Astrocyte (in vitro differentiated cells and primary cell): ENCODE results near the gene ARNT2. TPM values are rescaled to one million over a fixed set of nuclear protein-coding genes. Genes with fewer than 3 reads are reported as not detected.

Experiments
- DNase-seq: peaks from one replicate; pipeline ENCODE4 v3.0.0-alpha.2; 2010; ENCODE audit warnings: low read depth
- FAIRE-seq: peaks from 2 replicates; lab custom pipeline; 2011; peaks lifted over from hg19 to GRCh38; lab: Jason Lieb, UNC
- H2AFZ ChIP-seq: 2 replicates; pipeline ENCODE4 v1.6.0; 2012; ENCODE audit warnings: low read depth, low read length, inconsistent platforms
- H3K27ac ChIP-seq: 2 replicates; pipeline ENCODE4 v1.5.1; 2011; ENCODE audit warnings: low read depth, low read length, inconsistent platforms
- H3K27me3 ChIP-seq: 2 replicates; pipeline ENCODE4 v1.6.0; 2011; ENCODE audit warnings: low read length, inconsistent platforms; ENCODE audit not compliant: insufficient read depth
- H3K36me3 ChIP-seq: 2 replicates; pipeline ENCODE4 v1.5.1; 2011; ENCODE audit warnings: low read length, inconsistent platforms; ENCODE audit not compliant: insufficient read depth
- H3K4me1 ChIP-seq: 2 replicates; pipeline ENCODE4 v1.5.1; 2011; ENCODE audit warnings: low read length, inconsistent platforms; ENCODE audit not compliant: insufficient read depth
- H3K4me2 ChIP-seq: 2 replicates; pipeline ENCODE4 v1.6.0; 2012; ENCODE audit warnings: low read length, inconsistent platforms
- H3K4me3 ChIP-seq: 2 replicates; pipeline ENCODE4 v1.5.1; 2011; ENCODE audit warnings: low read depth, mild to moderate bottlenecking, low read length, inconsistent platforms; ENCODE audit not compliant: insufficient read depth
- H3K79me2 ChIP-seq: 2 replicates; pipeline ENCODE4 v1.6.0; 2012; ENCODE audit warnings: mild to moderate bottlenecking, low read length, inconsistent platforms; ENCODE audit not compliant: insufficient read depth
- H3K9ac ChIP-seq: 2 replicates; pipeline ENCODE4 v1.6.0; 2012; ENCODE audit warnings: mild to moderate bottlenecking, low read length, inconsistent platforms
- H3K9me3 ChIP-seq: 2 replicates; pipeline ENCODE4 v1.5.1; 2012; ENCODE audit warnings: low read depth, mild to moderate bottlenecking, low read length, inconsistent platforms; ENCODE audit not compliant: insufficient read depth
- H4K20me1 ChIP-seq: 2 replicates; pipeline ENCODE4 v1.6.0; 2012; ENCODE audit warnings: low read length, inconsistent platforms; ENCODE audit not compliant: insufficient read depth
- H3K27ac Mint-ChIP-seq: one replicate; pipeline ENCODE4 v1.8.0; 2021; ENCODE audit warnings: mild to moderate bottlenecking, mixed read lengths; ENCODE audit not compliant: unreplicated experiment
- H3K27me3 Mint-ChIP-seq: one replicate; pipeline ENCODE4 v1.8.0; 2021; ENCODE audit warnings: low read depth, mixed read lengths; ENCODE audit not compliant: unreplicated experiment
- H3K36me3 Mint-ChIP-seq: one replicate; pipeline ENCODE4 v1.8.0; 2021; ENCODE audit warnings: low read depth, mixed read lengths; ENCODE audit not compliant: unreplicated experiment
- H3K4me1 Mint-ChIP-seq: one replicate; pipeline ENCODE4 v1.8.0; 2021; ENCODE audit warnings: low read depth, mixed read lengths; ENCODE audit not compliant: unreplicated experiment
- H3K4me3 Mint-ChIP-seq: one replicate; pipeline ENCODE4 v1.8.0; 2021; ENCODE audit warnings: mild to moderate bottlenecking, moderate library complexity, mixed read lengths; ENCODE audit not compliant: unreplicated experiment
- H3K9me3 Mint-ChIP-seq: one replicate; pipeline ENCODE4 v1.8.0; 2021; ENCODE audit warnings: mild to moderate bottlenecking, mixed read lengths; ENCODE audit not compliant: unreplicated experiment
- EZH2 ChIP-seq: IDR thresholded peaks from 2 replicates; pipeline ENCODE4 v1.6.1; 2012; ENCODE audit warnings: mild to moderate bottlenecking, low read length, inconsistent platforms; ENCODE audit not compliant: insufficient read depth
- total RNA-seq: library from RNA; stranded (reverse); gene quantifications from 2 replicates; pipeline ENCODE4 v1.2.1, GENCODE V29; 2021
- TF ChIP-seq, protein P1 (sequence below): IDR thresholded peaks from 2 replicates; pipeline ENCODE4 v1.5.1; 2011; ENCODE audit warnings: low read depth, mild to moderate bottlenecking, inconsistent platforms, low read length, moderate library complexity; ENCODE audit not compliant: insufficient read depth

Gene ARNT2
- total RNA-seq, 1 donor from 2014 or later = 3.5 TPM

DNA sequence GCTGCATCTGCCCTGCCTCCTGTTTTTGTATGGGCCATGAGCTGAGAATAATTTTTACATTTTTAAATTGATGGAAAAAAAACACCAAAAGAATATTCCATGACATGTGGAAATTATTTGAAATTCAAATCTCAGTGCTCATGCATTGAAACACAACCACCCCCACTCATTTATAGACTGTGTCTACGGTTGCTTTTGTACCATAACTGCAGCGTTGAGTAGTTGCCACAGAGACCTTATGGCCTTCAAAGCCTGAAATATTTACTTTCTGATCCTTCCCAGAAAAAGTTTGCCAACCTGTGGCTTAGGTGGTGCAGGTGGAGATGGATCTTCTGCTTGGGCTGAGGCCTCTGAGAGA is 28.1 kb downstream of the ARNT2 start:
- H3K4me3 Mint-ChIP-seq = no peak overlapping the region
- Histone ChIP-seq H4K20me1 (no peaks in the 10 kb centered on the region), H3K79me2 (peaks cover 8% of the 10 kb centered on the region), H3K4me1 (peaks cover 15% of the 10 kb centered on the region), H3K27ac (no peak overlapping the region), H3K9ac (no peak overlapping the region), H3K27me3 (no peaks in the 10 kb centered on the region), H3K36me3 (no peaks in the 10 kb centered on the region), H3K4me3 (no peak overlapping the region), H3K4me2 (no peak overlapping the region), H3K9me3 (no peaks in the 10 kb centered on the region), H2AFZ (no peak overlapping the region)
- no peak overlapping the region for H3K27ac Mint-ChIP-seq
- peaks cover 24% of the 10 kb centered on the region for H3K4me1 Mint-ChIP-seq
- no peak for DNase-seq
- no peaks in the 10 kb centered on the region for H3K36me3 Mint-ChIP-seq
- no peak for FAIRE-seq
- no peaks in the 10 kb centered on the region for H3K9me3 Mint-ChIP-seq
- no peaks in the 10 kb centered on the region for H3K27me3 Mint-ChIP-seq
- TF ChIP-seq, protein P1, sequence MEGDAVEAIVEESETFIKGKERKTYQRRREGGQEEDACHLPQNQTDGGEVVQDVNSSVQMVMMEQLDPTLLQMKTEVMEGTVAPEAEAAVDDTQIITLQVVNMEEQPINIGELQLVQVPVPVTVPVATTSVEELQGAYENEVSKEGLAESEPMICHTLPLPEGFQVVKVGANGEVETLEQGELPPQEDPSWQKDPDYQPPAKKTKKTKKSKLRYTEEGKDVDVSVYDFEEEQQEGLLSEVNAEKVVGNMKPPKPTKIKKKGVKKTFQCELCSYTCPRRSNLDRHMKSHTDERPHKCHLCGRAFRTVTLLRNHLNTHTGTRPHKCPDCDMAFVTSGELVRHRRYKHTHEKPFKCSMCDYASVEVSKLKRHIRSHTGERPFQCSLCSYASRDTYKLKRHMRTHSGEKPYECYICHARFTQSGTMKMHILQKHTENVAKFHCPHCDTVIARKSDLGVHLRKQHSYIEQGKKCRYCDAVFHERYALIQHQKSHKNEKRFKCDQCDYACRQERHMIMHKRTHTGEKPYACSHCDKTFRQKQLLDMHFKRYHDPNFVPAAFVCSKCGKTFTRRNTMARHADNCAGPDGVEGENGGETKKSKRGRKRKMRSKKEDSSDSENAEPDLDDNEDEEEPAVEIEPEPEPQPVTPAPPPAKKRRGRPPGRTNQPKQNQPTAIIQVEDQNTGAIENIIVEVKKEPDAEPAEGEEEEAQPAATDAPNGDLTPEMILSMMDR = no peak
- TF ChIP-seq EZH2 = no peak

DNA sequence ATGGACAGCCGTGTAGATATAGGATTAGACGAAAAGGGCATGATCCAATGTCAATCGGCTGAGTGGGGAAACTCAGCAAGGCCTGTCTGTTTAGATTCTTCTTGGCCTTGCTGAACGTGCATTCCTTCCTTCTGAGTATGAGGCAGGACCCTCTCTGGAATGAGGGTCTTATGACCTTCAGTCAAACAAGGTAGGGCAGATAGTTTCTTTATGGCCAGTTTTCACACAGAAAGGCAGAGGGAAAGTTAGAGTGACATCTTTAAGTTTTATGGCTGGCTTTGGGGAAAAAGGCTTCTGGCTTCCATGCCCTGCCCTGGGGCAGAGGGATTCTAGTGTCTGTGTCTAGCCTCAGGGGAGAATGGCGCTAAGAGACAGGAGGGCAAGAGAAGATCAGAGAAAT is 29.7 kb downstream of the ARNT2 start:
- H3K4me2 ChIP-seq = no peak overlapping the region
- H3K36me3 Mint-ChIP-seq = no peaks in the 10 kb centered on the region
- H3K4me1 ChIP-seq = peaks cover 17% of the 10 kb centered on the region
- H4K20me1 ChIP-seq = no peaks in the 10 kb centered on the region
- no peak for TF ChIP-seq EZH2
- TF ChIP-seq, protein P1 = no peak
- H3K79me2 ChIP-seq = peaks cover 6% of the 10 kb centered on the region
- DNase-seq (no peak), FAIRE-seq (no peak)
- peak overlapping the region; percentile 38 for H3K27ac Mint-ChIP-seq
- no peak overlapping the region for H3K4me3 Mint-ChIP-seq
- no peaks in the 10 kb centered on the region for H3K9me3 Mint-ChIP-seq
- no peaks in the 10 kb centered on the region for H3K27me3 Mint-ChIP-seq
- no peak overlapping the region for H2AFZ ChIP-seq
- no peaks in the 10 kb centered on the region for H3K36me3 ChIP-seq
- no peaks in the 10 kb centered on the region for H3K9me3 ChIP-seq
- no peak overlapping the region for H3K4me3 ChIP-seq
- no peaks in the 10 kb centered on the region for H3K27me3 ChIP-seq
- peaks cover 28% of the 10 kb centered on the region for H3K4me1 Mint-ChIP-seq
- H3K27ac ChIP-seq = no peak overlapping the region
- no peak overlapping the region for H3K9ac ChIP-seq

DNA sequence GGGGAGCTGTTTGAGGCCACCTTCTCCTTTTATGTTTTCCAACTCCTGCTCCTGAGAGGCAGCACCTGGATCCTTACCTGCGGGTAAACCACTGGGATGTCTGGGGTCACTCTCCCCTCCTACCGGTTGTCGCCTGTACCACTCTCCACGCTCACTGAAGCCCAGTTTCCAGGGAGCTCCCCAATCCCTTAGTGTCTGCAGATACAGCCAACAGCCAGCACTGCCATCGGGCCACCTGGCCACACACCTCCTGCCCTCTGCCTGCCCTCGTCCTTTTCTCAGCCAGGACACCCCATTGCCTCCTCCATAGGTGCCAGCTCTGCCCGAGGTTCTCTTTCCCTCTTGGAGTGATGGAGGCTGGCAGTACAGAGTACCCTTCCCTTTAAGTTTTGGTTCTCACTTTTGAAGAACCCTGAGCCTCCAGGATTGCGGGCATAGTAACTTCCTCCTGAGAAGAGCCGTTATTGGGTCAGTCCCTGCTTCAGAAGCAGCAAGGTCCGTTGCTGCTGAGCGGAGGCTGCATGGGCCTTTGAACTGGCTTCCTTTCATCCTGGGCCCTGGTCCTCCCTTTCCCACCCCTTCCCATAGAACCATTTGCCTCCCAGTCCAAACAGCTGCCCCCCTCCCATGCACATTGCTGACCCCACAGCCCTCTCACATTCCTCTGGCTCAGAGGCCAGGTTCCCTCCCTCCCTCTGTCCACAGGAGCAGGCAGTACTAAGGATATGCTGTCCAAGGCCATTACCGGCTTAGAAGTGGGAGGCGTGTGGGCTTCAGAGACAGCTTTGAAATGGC is 30.9 kb downstream of the ARNT2 start:
- Histone ChIP-seq H3K79me2 (peaks cover 3% of the 10 kb centered on the region), H4K20me1 (no peaks in the 10 kb centered on the region), H3K27me3 (no peaks in the 10 kb centered on the region), H3K4me1 (peaks cover 17% of the 10 kb centered on the region), H3K36me3 (no peaks in the 10 kb centered on the region), H3K27ac (no peak overlapping the region), H3K9ac (no peak overlapping the region), H2AFZ (no peak overlapping the region), H3K4me3 (no peak overlapping the region), H3K9me3 (no peaks in the 10 kb centered on the region), H3K4me2 (no peak overlapping the region)
- H3K36me3 Mint-ChIP-seq = no peaks in the 10 kb centered on the region
- no peaks in the 10 kb centered on the region for H3K9me3 Mint-ChIP-seq
- TF ChIP-seq, protein P1 = no peak
- TF ChIP-seq EZH2 = no peak
- FAIRE-seq (no peak), DNase-seq (no peak)
- no peak overlapping the region for H3K4me3 Mint-ChIP-seq
- H3K27me3 Mint-ChIP-seq = no peaks in the 10 kb centered on the region
- no peak overlapping the region for H3K27ac Mint-ChIP-seq
- H3K4me1 Mint-ChIP-seq = peaks cover 28% of the 10 kb centered on the region
